Measurements from ENCODE around the gene ATRIP. TPM values are rescaled to one million over a fixed set of nuclear protein-coding genes. Genes with fewer than 3 reads are reported as not detected.

Gene ATRIP
- total and polyA plus RNA-seq, 9 donors: 3.9 to 11.4 (median 6.4) TPM

GRCh38 chr3:48436855-48437254, 9.7 kb upstream of the ATRIP start:
- peak in 1 of 5 donors; percentile 12 for DNase-seq
- TF ChIP-seq POLR2A (IDR thresholded peaks at IDR 0.05): no peak
- TF ChIP-seq, protein P1, sequence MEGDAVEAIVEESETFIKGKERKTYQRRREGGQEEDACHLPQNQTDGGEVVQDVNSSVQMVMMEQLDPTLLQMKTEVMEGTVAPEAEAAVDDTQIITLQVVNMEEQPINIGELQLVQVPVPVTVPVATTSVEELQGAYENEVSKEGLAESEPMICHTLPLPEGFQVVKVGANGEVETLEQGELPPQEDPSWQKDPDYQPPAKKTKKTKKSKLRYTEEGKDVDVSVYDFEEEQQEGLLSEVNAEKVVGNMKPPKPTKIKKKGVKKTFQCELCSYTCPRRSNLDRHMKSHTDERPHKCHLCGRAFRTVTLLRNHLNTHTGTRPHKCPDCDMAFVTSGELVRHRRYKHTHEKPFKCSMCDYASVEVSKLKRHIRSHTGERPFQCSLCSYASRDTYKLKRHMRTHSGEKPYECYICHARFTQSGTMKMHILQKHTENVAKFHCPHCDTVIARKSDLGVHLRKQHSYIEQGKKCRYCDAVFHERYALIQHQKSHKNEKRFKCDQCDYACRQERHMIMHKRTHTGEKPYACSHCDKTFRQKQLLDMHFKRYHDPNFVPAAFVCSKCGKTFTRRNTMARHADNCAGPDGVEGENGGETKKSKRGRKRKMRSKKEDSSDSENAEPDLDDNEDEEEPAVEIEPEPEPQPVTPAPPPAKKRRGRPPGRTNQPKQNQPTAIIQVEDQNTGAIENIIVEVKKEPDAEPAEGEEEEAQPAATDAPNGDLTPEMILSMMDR (IDR thresholded peaks at IDR 0.05): no peak
- TF ChIP-seq EP300 (IDR thresholded peaks at IDR 0.05): no peak
- Histone ChIP-seq H3K36me3 (no peaks in the 10 kb centered on the region), H3K4me1 (ENCODE audit: insufficient read depth) (peaks cover 14% of the 10 kb centered on the region), H3K27ac (no peak overlapping the region), H3K27me3 (no peaks in the 10 kb centered on the region), H3K4me3 (no peak overlapping the region), H3K9me3 (no peaks in the 10 kb centered on the region)
- intact Hi-C loops (cut with DNase I): loop anchor here (2.0 to 10.0 kb wide), 6 partner anchors 35 to 242 kb away; no protein-coding TSS in a partner anchor
- WGBS, 3 donors: 80 to 81% (median 80%) methylated on average over 7 of the region's 7 CpGs

DNA sequence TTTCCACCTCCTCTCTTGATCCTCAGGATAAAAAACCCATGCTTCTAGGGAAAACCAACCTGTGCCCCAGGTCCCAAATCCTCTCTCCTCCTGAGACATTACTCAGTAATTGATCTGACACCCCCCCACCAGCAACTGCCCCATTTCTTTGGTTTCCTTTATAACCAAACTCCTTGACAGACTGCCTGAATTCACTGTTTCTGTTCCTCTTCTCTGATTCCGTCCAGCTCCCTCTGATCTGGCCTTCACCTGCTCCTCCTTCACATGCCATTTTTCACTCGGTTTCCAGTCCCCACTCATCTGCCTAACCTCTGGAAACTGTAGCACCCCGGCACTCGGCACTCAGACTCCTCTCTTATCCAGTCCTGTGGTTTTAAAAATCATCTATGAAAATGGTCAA, 8.7 kb upstream of the ATRIP start:
- H3K4me1 ChIP-seq (ENCODE audit: insufficient read depth): peaks cover 14% of the 10 kb centered on the region
- H3K4me3 ChIP-seq: no peak overlapping the region
- no peak for DNase-seq
- WGBS, 3 donors: 63 to 84% (median 75%) methylated on average over 4 of the region's 4 CpGs
- H3K27ac ChIP-seq: no peak overlapping the region
- no peaks in the 10 kb centered on the region for H3K36me3 ChIP-seq
- no peaks in the 10 kb centered on the region for H3K27me3 ChIP-seq
- H3K9me3 ChIP-seq: no peaks in the 10 kb centered on the region
- intact Hi-C loops (cut with DNase I): loop anchor here (2.0 to 10.0 kb wide), 6 partner anchors 36 to 243 kb away; no protein-coding TSS in a partner anchor
- TF ChIP-seq, protein P1 (IDR thresholded peaks at IDR 0.05): no peak
- TF ChIP-seq POLR2A (IDR thresholded peaks at IDR 0.05) (no peak), EP300 (IDR thresholded peaks at IDR 0.05) (no peak)

GRCh38 chr3:48439820-48440589, 6.5 kb upstream of the ATRIP start, which contains the start of the genes CCDC51 and TMA7:
TSS of gene CCDC51 (minus strand) at chr3:48440119. CDS start at chr3:48435128, 4,991 bp downstream.
TSS of gene TMA7 (plus strand) at chr3:48440257. CDS start at chr3:48440297, 40 bp downstream.
- intact Hi-C loops (cut with DNase I): loop anchor here in 3 of 4 donors (5.0 to 10.0 kb wide), 5 partner anchors 38 to 245 kb away; no protein-coding TSS in a partner anchor
- Histone ChIP-seq H3K36me3 (no peaks in the 10 kb centered on the region), H3K9me3 (no peaks in the 10 kb centered on the region), H3K27ac (peak within 1 kb of the TSS; percentile 44 to 78), H3K4me1 (ENCODE audit: insufficient read depth) (no peaks in the 10 kb centered on the region), H3K27me3 (no peaks in the 10 kb centered on the region), H3K4me3 (peak within 1 kb of the TSS; percentile 79)
- TF ChIP-seq, protein P1 (IDR thresholded peaks at IDR 0.05): peak in 1 of 3 donors; percentile 13
- TF ChIP-seq EP300 (IDR thresholded peaks at IDR 0.05): no peak
- TF ChIP-seq POLR2A (IDR thresholded peaks at IDR 0.05): peak; percentile 98
- 0 to 1% (median 0%) methylated on average over 54 of the region's 54 CpGs for WGBS, 3 donors
- peak; percentile 97 to 99 (median 98) for DNase-seq

GRCh38 chr3:48440590-48440958, 6.0 kb upstream of the ATRIP start:
- TF ChIP-seq POLR2A (IDR thresholded peaks at IDR 0.05) (no peak), EP300 (IDR thresholded peaks at IDR 0.05) (no peak)
- TF ChIP-seq, protein P1 (IDR thresholded peaks at IDR 0.05): no peak
- peak overlapping the region; percentile 79 for H3K4me3 ChIP-seq
- DNase-seq: no peak
- no peaks in the 10 kb centered on the region for H3K4me1 ChIP-seq (ENCODE audit: insufficient read depth)
- 1% methylated on average over 21 of the region's 21 CpGs for WGBS, 3 donors
- no peaks in the 10 kb centered on the region for H3K9me3 ChIP-seq
- intact Hi-C loops (cut with DNase I): no loop called here
- H3K27me3 ChIP-seq: no peaks in the 10 kb centered on the region
- peak overlapping the region; percentile 44 to 78 for H3K27ac ChIP-seq
- no peaks in the 10 kb centered on the region for H3K36me3 ChIP-seq
